Skeletal muscle satellite cell (primary cell): ENCODE results near the gene MVB12B.

ENCODE experiments used
- H3K27me3 ChIP-seq: 2 replicates; pipeline ENCODE4 v1.7.0; 2013; ENCODE audit warnings: low read length; ENCODE audit not compliant: control insufficient read depth, insufficient read depth
- H3K36me3 ChIP-seq: 2 replicates; pipeline ENCODE4 v1.7.0; 2013; ENCODE audit warnings: mild to moderate bottlenecking, control low read depth, low read length; ENCODE audit not compliant: insufficient read depth
- H3K4me1 ChIP-seq: 2 replicates; pipeline ENCODE4 v1.7.0; 2013; ENCODE audit warnings: low read length; ENCODE audit not compliant: control insufficient read depth, insufficient read depth
- H3K4me2 ChIP-seq: 2 replicates; pipeline ENCODE4 v1.7.0; 2013; ENCODE audit warnings: mild to moderate bottlenecking, low read length
- H3K4me3 ChIP-seq: 2 replicates; pipeline ENCODE4 v1.7.0; 2013; ENCODE audit warnings: low read length
- H3K9ac ChIP-seq: 2 replicates; pipeline ENCODE4 v1.7.0; 2013; ENCODE audit warnings: mild to moderate bottlenecking, low read depth, low read length, moderate library complexity
- H3K9me3 ChIP-seq: replicated peaks from 2 replicates; pipeline ENCODE4 v1.7.0; 2013; ENCODE audit warnings: mild to moderate bottlenecking, control low read depth, low read length

The MVB12B gene

DNA sequence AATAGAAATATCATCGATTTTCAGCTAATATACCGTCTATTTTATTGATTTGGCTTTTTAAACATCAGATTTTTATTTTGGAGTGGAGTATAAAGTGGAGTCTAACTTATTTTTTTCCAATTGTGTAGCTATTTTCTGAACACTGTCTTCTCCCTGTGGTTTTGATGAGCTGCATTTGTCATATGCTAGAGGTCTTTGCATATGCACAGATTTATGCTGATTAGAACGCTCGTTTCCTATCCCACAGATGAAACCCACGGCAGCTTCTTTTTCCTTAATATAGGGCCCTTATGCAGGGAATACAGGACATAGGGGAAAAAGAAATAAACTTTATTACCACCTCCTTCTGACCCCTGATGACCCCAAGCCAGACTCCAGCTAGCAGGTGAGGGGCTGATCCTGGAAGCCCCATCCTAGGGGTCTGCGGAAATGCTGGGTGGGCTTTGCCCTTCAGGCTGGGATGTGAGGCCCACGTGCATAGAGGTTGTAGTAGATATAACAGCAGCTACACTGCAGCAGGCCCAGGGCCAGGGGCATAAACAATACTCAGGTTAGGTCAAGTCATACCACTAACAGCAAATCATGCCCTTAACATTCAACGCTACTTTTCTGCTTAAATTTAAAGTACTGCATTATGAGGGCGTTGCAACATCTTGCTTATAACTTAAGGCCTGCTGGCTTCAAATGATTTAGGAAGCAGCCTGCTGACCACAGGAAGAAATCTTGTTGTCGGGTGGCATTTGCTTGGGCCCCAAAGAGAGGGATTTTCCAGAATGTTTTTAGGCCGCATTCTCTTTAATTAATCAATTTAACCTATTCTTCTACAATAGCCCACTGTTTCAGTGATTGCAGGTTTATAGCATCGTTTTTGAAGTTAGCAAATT lies 28.5 kb downstream of the MVB12B start:
- no peaks in the 10 kb centered on the region for H3K9me3 ChIP-seq

DNA sequence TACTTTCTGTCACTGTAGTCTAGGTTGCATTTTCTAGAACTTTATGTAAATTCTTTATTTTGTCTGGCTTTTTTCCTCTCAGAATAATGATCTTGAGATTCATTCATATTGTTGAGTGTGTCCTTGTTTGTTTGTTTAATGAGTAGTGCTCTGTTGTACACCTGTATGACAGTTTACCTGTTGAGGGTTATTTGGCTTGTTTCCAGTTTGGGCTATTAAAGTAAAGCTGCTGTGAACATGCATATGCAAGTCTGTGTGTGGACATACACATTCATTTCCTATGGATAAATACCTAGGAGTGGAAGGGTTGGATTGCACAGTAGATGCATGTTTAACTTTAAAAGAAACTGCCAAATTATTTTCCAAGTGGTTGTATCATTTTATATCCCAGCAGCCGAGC lies 30.4 kb downstream of the MVB12B start:
- H3K9me3 ChIP-seq, result peaks cover 2% of the 10 kb centered on the region
- no peaks in the 10 kb centered on the region for H3K36me3 ChIP-seq
- H3K4me2 ChIP-seq, result no peak overlapping the region
- H3K4me3 ChIP-seq, result no peak overlapping the region
- H3K27me3 ChIP-seq, result no peaks in the 10 kb centered on the region
- H3K9ac ChIP-seq, result no peak overlapping the region
- no peaks in the 10 kb centered on the region for H3K4me1 ChIP-seq

More for the DNA sequence above, 28.5 kb downstream of the MVB12B start:
- H3K27me3 ChIP-seq, result no peaks in the 10 kb centered on the region
- no peak overlapping the region for H3K4me2 ChIP-seq
- no peak overlapping the region for H3K4me3 ChIP-seq
- H3K36me3 ChIP-seq, result no peaks in the 10 kb centered on the region
- H3K9ac ChIP-seq, result no peak overlapping the region
- H3K4me1 ChIP-seq, result no peaks in the 10 kb centered on the region

DNA sequence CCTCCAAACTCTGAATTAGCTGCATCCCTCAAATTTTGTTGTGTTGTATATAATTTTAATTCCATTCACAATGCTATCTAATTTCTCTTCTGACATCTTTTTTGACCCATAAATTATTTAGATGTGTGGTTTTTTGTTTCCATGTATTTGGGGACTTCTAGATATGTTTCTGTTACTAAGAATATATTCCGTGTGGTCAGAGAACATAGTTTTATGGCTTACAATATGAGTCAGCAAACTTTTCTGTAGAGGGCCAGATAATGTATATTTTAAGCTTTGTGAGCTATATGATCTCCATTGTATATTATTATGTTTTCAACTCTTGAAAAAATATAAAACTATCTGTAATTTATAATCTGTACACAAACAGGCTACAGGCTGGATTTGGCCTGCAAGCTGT lies 33.4 kb downstream of the MVB12B start:
- no peaks in the 10 kb centered on the region for H3K27me3 ChIP-seq
- H3K4me1 ChIP-seq, result no peaks in the 10 kb centered on the region
- no peak overlapping the region for H3K4me2 ChIP-seq
- no peak overlapping the region for H3K4me3 ChIP-seq
- H3K9ac ChIP-seq, result no peak overlapping the region
- H3K9me3 ChIP-seq, result peaks cover 2% of the 10 kb centered on the region
- H3K36me3 ChIP-seq, result no peaks in the 10 kb centered on the region

DNA sequence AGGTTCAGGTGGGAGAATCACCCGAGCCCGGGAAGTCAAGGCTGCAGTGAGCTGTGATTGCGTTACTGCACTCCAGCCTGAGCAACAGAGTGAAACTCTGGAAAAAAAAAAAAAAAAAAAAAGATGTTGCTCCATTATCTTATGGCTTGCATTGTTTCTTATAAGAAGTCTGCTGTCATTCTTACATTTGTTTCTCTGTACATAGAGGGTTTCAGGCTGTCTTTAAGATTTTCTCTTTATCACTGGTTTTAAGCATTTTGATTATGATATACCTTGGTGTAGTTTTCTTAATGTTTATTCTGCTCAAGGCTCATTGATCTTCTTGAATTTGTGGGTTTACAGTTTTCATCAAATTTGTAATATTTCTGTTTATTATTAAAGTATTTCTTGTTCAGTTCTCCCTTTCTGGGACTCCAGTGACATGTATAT lies 35.2 kb downstream of the MVB12B start:
- H3K27me3 ChIP-seq, result no peaks in the 10 kb centered on the region
- no peak overlapping the region for H3K4me3 ChIP-seq
- no peaks in the 10 kb centered on the region for H3K4me1 ChIP-seq
- peaks cover 2% of the 10 kb centered on the region for H3K9me3 ChIP-seq
- H3K9ac ChIP-seq, result no peak overlapping the region
- no peak overlapping the region for H3K4me2 ChIP-seq
- H3K36me3 ChIP-seq, result no peaks in the 10 kb centered on the region

GRCh38 chr9:126363250-126363649 lies 36.6 kb downstream of the MVB12B start:
- Histone ChIP-seq H3K9ac (no peak overlapping the region), H3K27me3 (no peaks in the 10 kb centered on the region), H3K36me3 (no peaks in the 10 kb centered on the region), H3K4me3 (no peak overlapping the region), H3K4me1 (no peaks in the 10 kb centered on the region), H3K9me3 (peaks cover 2% of the 10 kb centered on the region), H3K4me2 (no peak overlapping the region)

DNA sequence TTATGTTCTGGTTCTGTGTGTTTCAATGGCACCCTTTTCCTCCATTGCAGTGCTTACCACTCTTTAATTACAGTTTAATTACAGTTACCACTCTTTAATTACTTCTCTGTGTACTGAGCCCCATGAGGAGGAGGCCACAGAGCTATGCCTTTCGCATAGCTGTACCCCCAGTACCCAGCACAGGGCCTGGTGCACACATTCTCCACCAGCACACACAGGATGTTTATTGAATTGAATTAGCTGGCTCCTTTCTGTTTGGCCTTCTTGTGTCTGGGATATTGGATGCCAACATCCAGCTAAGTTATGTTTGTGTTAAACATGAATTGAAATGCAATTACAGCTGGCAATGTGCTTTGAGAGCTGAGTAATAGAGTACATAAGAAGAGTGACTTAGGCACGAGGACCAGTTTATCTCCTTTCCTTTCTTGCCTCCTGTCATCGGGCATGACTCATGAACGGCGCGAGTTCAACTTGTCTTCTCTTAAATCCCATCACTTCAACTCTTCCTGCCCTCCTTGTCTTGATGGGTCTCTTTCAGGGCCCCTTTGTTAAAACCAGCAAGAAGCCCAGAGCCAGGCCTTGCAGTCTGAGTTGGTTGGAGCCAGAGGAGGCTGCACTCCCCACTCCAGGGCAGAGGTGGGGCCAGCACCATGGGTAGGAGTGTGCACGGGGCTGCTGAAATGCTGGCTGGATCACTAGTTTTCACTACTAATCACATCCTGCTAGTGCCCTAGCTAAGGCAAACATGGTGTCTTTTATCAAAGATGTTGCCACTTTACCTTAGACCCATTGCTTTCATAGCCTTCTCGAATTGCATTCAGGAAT lies 37.4 kb downstream of the MVB12B start:
- Histone ChIP-seq H3K4me3 (no peak overlapping the region), H3K9ac (no peak overlapping the region), H3K4me2 (no peak overlapping the region), H3K36me3 (no peaks in the 10 kb centered on the region), H3K4me1 (no peaks in the 10 kb centered on the region), H3K27me3 (no peaks in the 10 kb centered on the region), H3K9me3 (peaks cover 2% of the 10 kb centered on the region)

GRCh38 chr9:126365780-126366179 lies 39.2 kb downstream of the MVB12B start:
- Histone ChIP-seq H3K9ac (no peak overlapping the region), H3K36me3 (no peaks in the 10 kb centered on the region)

GRCh38 chr9:126366366-126367011 lies 39.9 kb downstream of the MVB12B start:
- Histone ChIP-seq H3K4me3 (no peak overlapping the region), H3K4me2 (no peak overlapping the region), H3K27me3 (no peaks in the 10 kb centered on the region), H3K36me3 (no peaks in the 10 kb centered on the region), H3K9ac (no peak overlapping the region), H3K4me1 (no peaks in the 10 kb centered on the region), H3K9me3 (peaks cover 2% of the 10 kb centered on the region)

More at GRCh38 chr9:126365780-126366179, 39.2 kb downstream of the MVB12B start:
- Histone ChIP-seq H3K9me3 (peaks cover 2% of the 10 kb centered on the region), H3K27me3 (no peaks in the 10 kb centered on the region), H3K4me1 (no peaks in the 10 kb centered on the region), H3K4me2 (no peak overlapping the region), H3K4me3 (no peak overlapping the region)

- Histone ChIP-seq H3K4me2 (no peak overlapping the region), H3K4me1 (no peaks in the 10 kb centered on the region), H3K27me3 (no peaks in the 10 kb centered on the region), H3K36me3 (no peaks in the 10 kb centered on the region), H3K9ac (no peak overlapping the region), H3K9me3 (no peaks in the 10 kb centered on the region), H3K4me3 (no peak overlapping the region)
These were observed 40.5 kb downstream of the MVB12B start for GRCh38 chr9:126367139-126367538.

GRCh38 chr9:126367616-126368015 lies 41.0 kb downstream of the MVB12B start:
- H3K27me3 ChIP-seq, result no peaks in the 10 kb centered on the region

DNA sequence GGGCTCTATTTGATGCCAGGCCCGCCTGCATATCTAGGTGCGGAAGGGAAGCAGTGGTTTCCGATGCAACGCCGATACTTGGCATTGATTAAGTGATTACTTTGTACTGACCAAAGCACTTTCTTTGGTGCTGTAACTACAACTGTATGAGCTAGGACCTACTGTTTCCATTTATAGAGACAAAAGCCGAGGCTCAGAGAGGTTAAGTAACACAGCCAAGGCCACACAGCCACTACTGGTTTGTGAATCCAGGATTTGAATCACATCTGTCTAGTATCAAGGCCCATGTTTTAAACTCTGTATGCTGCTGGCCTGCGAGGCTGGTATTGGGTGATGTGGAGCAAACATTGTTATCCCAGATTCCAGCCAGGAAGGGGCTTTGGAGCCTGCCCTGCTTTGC lies 41.4 kb downstream of the MVB12B start:
- no peak overlapping the region for H3K4me3 ChIP-seq
- no peaks in the 10 kb centered on the region for H3K27me3 ChIP-seq
- H3K4me1 ChIP-seq, result peaks cover 3% of the 10 kb centered on the region
- no peaks in the 10 kb centered on the region for H3K36me3 ChIP-seq
- H3K4me2 ChIP-seq, result no peak overlapping the region
- H3K9me3 ChIP-seq, result no peaks in the 10 kb centered on the region
- H3K9ac ChIP-seq, result no peak overlapping the region

More at GRCh38 chr9:126367616-126368015, 41.0 kb downstream of the MVB12B start:
- Histone ChIP-seq H3K36me3 (no peaks in the 10 kb centered on the region), H3K9ac (no peak overlapping the region), H3K4me3 (no peak overlapping the region), H3K9me3 (no peaks in the 10 kb centered on the region), H3K4me2 (no peak overlapping the region), H3K4me1 (no peaks in the 10 kb centered on the region)
